NK-92 (cell line): Measurements from ENCODE around the gene TRIM9.

Source experiments
- DNase-seq: peaks from one replicate; lab custom pipeline; 2025; ENCODE audit not compliant: unreplicated experiment; lab: John Stamatoyannopoulos, UW

Gene TRIM9

GRCh38 chr14:50937325-50937724 is 157.6 kb downstream of the TRIM9 start:
- no peak for DNase-seq

- no peak for DNase-seq
These were observed 158.0 kb downstream of the TRIM9 start for GRCh38 chr14:50936882-50937281.

- DNase-seq: no peak
These were observed 158.9 kb downstream of the TRIM9 start for GRCh38 chr14:50936016-50936340.

- no peak for DNase-seq
These were observed 159.5 kb downstream of the TRIM9 start for GRCh38 chr14:50935126-50936015.

- no peak for DNase-seq
These were observed 162.1 kb downstream of the TRIM9 start for GRCh38 chr14:50932592-50933495.

- DNase-seq: no peak
These were observed 162.7 kb downstream of the TRIM9 start for GRCh38 chr14:50932156-50932555.

- DNase-seq: no peak
These were observed 163.3 kb downstream of the TRIM9 start for GRCh38 chr14:50931559-50931958.

- no peak for DNase-seq
These were observed 165.4 kb downstream of the TRIM9 start for GRCh38 chr14:50929506-50929905.

GRCh38 chr14:50928002-50928635 is 166.8 kb downstream of the TRIM9 start:
- DNase-seq: no peak

GRCh38 chr14:50926851-50927386 is 168.0 kb downstream of the TRIM9 start:
- DNase-seq: no peak
